ENCODE data around the gene MEX3D. TPM values are rescaled to one million over a fixed set of nuclear protein-coding genes. Genes with fewer than 3 reads are reported as not detected.

The MEX3D gene
- total RNA-seq, 1 experiment from 2014 or later: 70.4 TPM

DNA sequence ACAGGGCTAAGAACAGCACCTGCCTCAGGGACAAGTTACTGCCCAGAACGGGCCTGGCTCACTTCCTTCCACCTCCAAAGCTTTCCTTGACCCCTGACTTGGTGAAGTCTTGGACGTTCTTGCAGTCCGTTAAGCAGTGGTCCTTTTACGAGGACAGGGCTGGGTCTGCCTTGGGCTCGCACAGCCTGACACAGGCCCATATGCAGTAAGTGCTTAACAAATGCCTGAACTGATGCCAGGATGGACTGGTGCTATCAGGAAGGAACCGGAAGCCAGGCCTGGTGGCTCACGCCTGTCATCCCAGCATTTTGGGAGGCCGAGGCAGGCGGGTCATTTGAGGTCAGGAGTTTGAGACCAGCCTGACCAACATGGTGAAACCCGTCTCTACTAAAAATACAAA is 46.1 kb downstream of the MEX3D start:
- Histone ChIP-seq H3T11ph (ENCODE audit: low read length) (no peak overlapping the region), H2AK5ac (ENCODE audit: insufficient read length, low read length) (no peak overlapping the region), H2BK5ac (ENCODE audit: insufficient read length, low read length) (no peak overlapping the region), H3K27me3 (ENCODE audit: insufficient read depth, low read length) (peaks cover 16% of the 10 kb centered on the region; the same call in 1 of the 2 replicates), H4K5ac (ENCODE audit: insufficient read length, low read depth, low read length) (no peak overlapping the region), H3K23me2 (ENCODE audit: insufficient read length, low read depth, low read length, poor library complexity, severe bottlenecking) (peaks cover 2% of the 10 kb centered on the region), H3K18ac (ENCODE audit: insufficient read length, low read depth, low read length) (no peak overlapping the region), H3K9me3 (ENCODE audit: control insufficient read depth, low read depth, low read length) (no peaks in the 10 kb centered on the region), H2BK12ac (ENCODE audit: insufficient read length, low read depth, low read length) (no peak overlapping the region), H4K91ac (ENCODE audit: insufficient read length, low read depth, low read length) (no peak overlapping the region), H3K4me1 (ENCODE audit: insufficient read depth, low read length) (no peaks in the 10 kb centered on the region), H3K4ac (ENCODE audit: low read depth, low read length) (no peak overlapping the region), H3K27ac (ENCODE audit: insufficient read length, low read depth, low read length) (no peak overlapping the region), H2AFZ (ENCODE audit: low read length) (no peak overlapping the region), H3K4me2 (ENCODE audit: insufficient read depth, insufficient read length, low read length) (no peak overlapping the region), H3K79me1 (ENCODE audit: insufficient read depth, low read depth, low read length, poor library complexity, severe bottlenecking) (no peaks in the 10 kb centered on the region), H2BK15ac (ENCODE audit: low read depth, low read length) (no peak overlapping the region), H3K14ac (ENCODE audit: insufficient read depth, low read length) (no peak overlapping the region), H2BK20ac (ENCODE audit: low read depth, low read length, poor library complexity, severe bottlenecking) (no peak overlapping the region), H3K79me2 (ENCODE audit: insufficient read depth, low read length) (no peaks in the 10 kb centered on the region), H2BK120ac (ENCODE audit: low read depth, low read length, poor library complexity, severe bottlenecking) (no peak overlapping the region), H3K56ac (ENCODE audit: insufficient read length, low read depth, low read length) (no peak overlapping the region), H4K20me1 (ENCODE audit: control insufficient read depth, insufficient read depth, insufficient read length) (peaks cover 3% of the 10 kb centered on the region), H3K9ac (ENCODE audit: extremely low read depth, insufficient read length, low read length) (no peak overlapping the region), H4K8ac (replicated peaks; ENCODE audit: insufficient read length, low read depth, low read length) (no peak overlapping the region), H3K23ac (ENCODE audit: insufficient read length, low read depth, low read length) (no peak overlapping the region)
- no CpG with 5 or more reads among the region's 10 CpGs for WGBS (ENCODE audit: extremely low coverage, insufficient read length, low lambda C conversion rate)
- no peak overlapping the region for H3K4me3 Mint-ChIP-seq
- H3K27me3 Mint-ChIP-seq (ENCODE audit: low read depth): peaks cover 83% of the 10 kb centered on the region
- TF ChIP-seq, protein P1, sequence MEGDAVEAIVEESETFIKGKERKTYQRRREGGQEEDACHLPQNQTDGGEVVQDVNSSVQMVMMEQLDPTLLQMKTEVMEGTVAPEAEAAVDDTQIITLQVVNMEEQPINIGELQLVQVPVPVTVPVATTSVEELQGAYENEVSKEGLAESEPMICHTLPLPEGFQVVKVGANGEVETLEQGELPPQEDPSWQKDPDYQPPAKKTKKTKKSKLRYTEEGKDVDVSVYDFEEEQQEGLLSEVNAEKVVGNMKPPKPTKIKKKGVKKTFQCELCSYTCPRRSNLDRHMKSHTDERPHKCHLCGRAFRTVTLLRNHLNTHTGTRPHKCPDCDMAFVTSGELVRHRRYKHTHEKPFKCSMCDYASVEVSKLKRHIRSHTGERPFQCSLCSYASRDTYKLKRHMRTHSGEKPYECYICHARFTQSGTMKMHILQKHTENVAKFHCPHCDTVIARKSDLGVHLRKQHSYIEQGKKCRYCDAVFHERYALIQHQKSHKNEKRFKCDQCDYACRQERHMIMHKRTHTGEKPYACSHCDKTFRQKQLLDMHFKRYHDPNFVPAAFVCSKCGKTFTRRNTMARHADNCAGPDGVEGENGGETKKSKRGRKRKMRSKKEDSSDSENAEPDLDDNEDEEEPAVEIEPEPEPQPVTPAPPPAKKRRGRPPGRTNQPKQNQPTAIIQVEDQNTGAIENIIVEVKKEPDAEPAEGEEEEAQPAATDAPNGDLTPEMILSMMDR (conservative IDR thresholded peaks at IDR 0.05): no peak
- peaks cover 0 to 6% of the 10 kb centered on the region in 2 experiments; a peak in 3 of 5 replicates for H3K9me3 Mint-ChIP-seq
- no peak overlapping the region for H3K27ac Mint-ChIP-seq
- H3K4me1 Mint-ChIP-seq: peaks cover 6 to 7% of the 10 kb centered on the region in 2 experiments; a peak in 3 of 4 replicates
- H3K36me3 Mint-ChIP-seq (ENCODE audit: insufficient read depth in 1 of 3, low read depth in 3 of 3): no peaks in the 10 kb centered on the region
- no peak for DNase-seq
